Panc1 (cell line): ENCODE measurements around the gene SATB1. TPM values are rescaled to one million over a fixed set of nuclear protein-coding genes. Genes with fewer than 3 reads are reported as not detected.

Source experiments
- ATAC-seq: fragments of 200-7000 bp; cut with Tn5 transposase; 2 replicates; pipeline ENCODE4 v1.9.1; 2020; ENCODE audit warnings: mild to moderate bottlenecking, moderate library complexity
- BruUV-seq: library from RNA; stranded (reverse); fragments of 400-500 nt; replicated peaks from 2 replicates; lab custom pipeline; 2021; lab: Mats Ljungman, UMichigan
- CTCF ChIA-PET: fragments of 300-600 bp; sonication (Branson Sonifier 250); formaldehyde crosslinking; loops from one replicate; lab custom pipeline; 2022; ENCODE audit warnings: antibody characterized with exemption; lab: Charles Lee
- POLR2A ChIA-PET: fragments of 300-600 bp; sonication (Branson Sonifier 250); formaldehyde crosslinking; loops from one replicate; lab custom pipeline; 2022; ENCODE audit warnings: antibody characterized with exemption; lab: Charles Lee
- DNase-seq: peaks from one replicate; pipeline ENCODE4 v3.0.0-alpha.2; 2010; ENCODE audit warnings: low read depth, low spot score
- H3K27ac ChIP-seq: 2 replicates; pipeline ENCODE4 v1.5.1; 2011; ENCODE audit warnings: mild to moderate bottlenecking, low read length, inconsistent platforms
- H3K27me3 ChIP-seq: fragments of 200-500 bp; sonication (Bioruptor generic); 2 replicates; pipeline ENCODE4 v1.6.0; 2014; ENCODE audit warnings: low read length, inconsistent platforms; ENCODE audit not compliant: control insufficient read depth, insufficient read depth
- H3K36me3 ChIP-seq: fragments of 200-500 bp; sonication (Bioruptor generic); 2 replicates; pipeline ENCODE4 v1.5.1; 2014; ENCODE audit warnings: inconsistent platforms, mild to moderate bottlenecking, low read length, moderate library complexity; ENCODE audit not compliant: control insufficient read depth, insufficient read depth
- H3K4me1 ChIP-seq: 2 replicates; pipeline ENCODE4 v1.5.1; 2011; ENCODE audit warnings: inconsistent platforms, mild to moderate bottlenecking, low read length, moderate library complexity; ENCODE audit not compliant: control insufficient read depth, insufficient read depth
- H3K4me3 ChIP-seq, 2 experiments: 2 replicates each; pipeline ENCODE4 v1.5.1; 2011 to 2012; ENCODE audit warnings: low read depth in 2 of 2, low read length in 2 of 2, mild to moderate bottlenecking in 2 of 2, inconsistent platforms in 1 of 2, moderate library complexity in 1 of 2
- H3K9me3 ChIP-seq: fragments of 200-500 bp; sonication (Bioruptor generic); 2 replicates; pipeline ENCODE4 v1.5.1; 2014; ENCODE audit warnings: low read depth, mild to moderate bottlenecking, inconsistent platforms, low read length, moderate library complexity; ENCODE audit not compliant: control insufficient read depth, insufficient read depth
- CTCF ChIP-seq: fragments of 450-650 bp; IDR thresholded peaks from 2 replicates; pipeline ENCODE4 v1.5.1; 2017; ENCODE audit warnings: mild to moderate bottlenecking
- POLR2AphosphoS5 ChIP-seq: IDR thresholded peaks from 2 replicates; pipeline ENCODE4 v1.6.1; 2012; ENCODE audit warnings: mild to moderate bottlenecking, low read depth, low read length, moderate library complexity
- SIN3A ChIP-seq: IDR thresholded peaks from 2 replicates; pipeline ENCODE4 v1.6.1; 2012; ENCODE audit warnings: low read depth, mild to moderate bottlenecking, low read length, moderate library complexity, borderline replicate concordance; ENCODE audit not compliant: insufficient read depth
- TCF7L2 ChIP-seq: IDR thresholded peaks from 2 replicates; pipeline ENCODE4 v1.6.1; 2011; ENCODE audit warnings: mild to moderate bottlenecking, low read depth, low read length, inconsistent platforms
- in situ Hi-C: cut with HindIII; loops from 2 replicates; pipeline ENCODE4 v1.10.0; 2016; ENCODE audit warnings: low sequenced_read_pairs, low pct_unique_long_range_greater_than_20kb
- intact Hi-C: fragments of 100-400 bp; cut with micrococcal nuclease; formaldehyde crosslinking; loops from one replicate; pipeline ENCODE4 v1.10.0; 2022; ENCODE audit not compliant: unreplicated experiment
- total RNA-seq: library from RNA; stranded (reverse); gene quantifications from one replicate; pipeline ENCODE4 v1.2.1, GENCODE V29; 2021; ENCODE audit not compliant: unreplicated experiment
- TF ChIP-seq, protein P1 (sequence below), 2 experiments: IDR thresholded peaks; 2 replicates each; pipeline ENCODE4 v1.6.1; 2011 to 2012; ENCODE audit warnings: low read depth in 2 of 2, control low read depth in 1 of 2, low read length in 1 of 2, mild to moderate bottlenecking in 1 of 2, moderate library complexity in 1 of 2; ENCODE audit not compliant: insufficient read depth in 1 of 2

The SATB1 gene
- total RNA-seq, 1 experiment from 2014 or later: 0.31 TPM

DNA sequence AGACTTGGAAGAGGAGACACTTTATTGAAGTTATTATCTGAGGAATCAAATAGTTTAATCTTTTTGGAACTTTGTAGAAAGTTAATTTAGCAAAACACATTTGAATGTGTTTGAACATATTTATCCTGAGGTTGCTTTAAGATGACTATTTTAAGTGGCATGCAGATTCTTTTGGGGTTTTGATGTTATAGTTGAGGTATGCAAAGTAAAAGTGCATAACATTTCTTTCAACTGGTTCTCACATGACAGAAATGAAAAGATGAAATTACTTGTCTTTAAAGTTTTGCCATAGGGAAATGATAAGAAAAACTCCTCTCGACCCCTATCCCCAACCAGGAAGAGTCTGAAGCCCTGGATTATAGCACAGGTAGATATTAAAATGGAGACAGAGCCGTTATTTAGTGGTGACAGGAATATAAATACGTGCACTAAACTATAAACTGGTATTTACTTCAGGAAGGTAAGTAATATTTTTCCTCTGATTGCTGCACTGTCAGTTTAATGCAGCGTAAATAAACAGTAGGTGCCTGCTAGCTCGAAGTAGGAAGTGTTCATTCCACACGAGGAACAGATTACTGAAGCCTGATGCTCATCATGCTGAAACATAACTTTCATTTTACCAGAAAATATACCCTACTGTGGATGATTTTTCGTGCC lies 15.1 kb upstream of the SATB1 start:
- BruUV-seq: no TSS peak
- no peak for ATAC-seq
- H3K27me3 ChIP-seq: peaks cover 20% of the 10 kb centered on the region
- H3K27ac ChIP-seq: no peak overlapping the region
- no peak for DNase-seq
- no peaks in the 10 kb centered on the region for H3K4me1 ChIP-seq
- CTCF ChIA-PET: no interaction called here
- in situ Hi-C loops (no loop called here), intact Hi-C loops (no loop called here)
- POLR2A ChIA-PET: no interaction called here
- no peak overlapping the region for H3K4me3 ChIP-seq
- H3K36me3 ChIP-seq: no peaks in the 10 kb centered on the region
- H3K9me3 ChIP-seq: no peaks in the 10 kb centered on the region
- TF ChIP-seq SIN3A: no peak
- no peak for TF ChIP-seq TCF7L2
- no peak for TF ChIP-seq POLR2AphosphoS5
- TF ChIP-seq CTCF: no peak
- TF ChIP-seq, protein P1, sequence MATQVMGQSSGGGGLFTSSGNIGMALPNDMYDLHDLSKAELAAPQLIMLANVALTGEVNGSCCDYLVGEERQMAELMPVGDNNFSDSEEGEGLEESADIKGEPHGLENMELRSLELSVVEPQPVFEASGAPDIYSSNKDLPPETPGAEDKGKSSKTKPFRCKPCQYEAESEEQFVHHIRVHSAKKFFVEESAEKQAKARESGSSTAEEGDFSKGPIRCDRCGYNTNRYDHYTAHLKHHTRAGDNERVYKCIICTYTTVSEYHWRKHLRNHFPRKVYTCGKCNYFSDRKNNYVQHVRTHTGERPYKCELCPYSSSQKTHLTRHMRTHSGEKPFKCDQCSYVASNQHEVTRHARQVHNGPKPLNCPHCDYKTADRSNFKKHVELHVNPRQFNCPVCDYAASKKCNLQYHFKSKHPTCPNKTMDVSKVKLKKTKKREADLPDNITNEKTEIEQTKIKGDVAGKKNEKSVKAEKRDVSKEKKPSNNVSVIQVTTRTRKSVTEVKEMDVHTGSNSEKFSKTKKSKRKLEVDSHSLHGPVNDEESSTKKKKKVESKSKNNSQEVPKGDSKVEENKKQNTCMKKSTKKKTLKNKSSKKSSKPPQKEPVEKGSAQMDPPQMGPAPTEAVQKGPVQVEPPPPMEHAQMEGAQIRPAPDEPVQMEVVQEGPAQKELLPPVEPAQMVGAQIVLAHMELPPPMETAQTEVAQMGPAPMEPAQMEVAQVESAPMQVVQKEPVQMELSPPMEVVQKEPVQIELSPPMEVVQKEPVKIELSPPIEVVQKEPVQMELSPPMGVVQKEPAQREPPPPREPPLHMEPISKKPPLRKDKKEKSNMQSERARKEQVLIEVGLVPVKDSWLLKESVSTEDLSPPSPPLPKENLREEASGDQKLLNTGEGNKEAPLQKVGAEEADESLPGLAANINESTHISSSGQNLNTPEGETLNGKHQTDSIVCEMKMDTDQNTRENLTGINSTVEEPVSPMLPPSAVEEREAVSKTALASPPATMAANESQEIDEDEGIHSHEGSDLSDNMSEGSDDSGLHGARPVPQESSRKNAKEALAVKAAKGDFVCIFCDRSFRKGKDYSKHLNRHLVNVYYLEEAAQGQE (IDR thresholded peaks at IDR 0.05; ENCODE audit: insufficient read depth in 1 of 2, low read depth in 2 of 2, low read length in 1 of 2): no peak

DNA sequence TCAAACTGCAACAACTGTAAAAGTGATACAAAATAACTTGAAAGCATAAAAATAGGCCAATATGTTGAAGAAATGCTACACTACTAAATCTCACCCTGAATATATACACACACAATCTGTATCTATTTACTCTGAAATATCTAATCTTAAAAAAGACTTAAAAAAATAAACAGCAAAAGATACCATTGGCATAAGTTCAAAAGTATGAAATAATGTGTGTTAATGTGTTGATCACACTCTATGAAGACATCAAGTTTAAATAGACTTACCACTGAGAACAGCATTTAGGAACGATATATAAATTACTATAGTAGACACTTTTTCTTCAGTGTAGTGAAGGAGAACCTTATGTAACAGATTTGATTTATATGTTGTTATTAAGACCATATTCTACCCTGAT lies 14.1 kb upstream of the SATB1 start:
- TF ChIP-seq, protein P1 (IDR thresholded peaks at IDR 0.05; ENCODE audit: insufficient read depth in 1 of 2, low read depth in 2 of 2, low read length in 1 of 2): no peak
- TF ChIP-seq CTCF: no peak
- no peak for TF ChIP-seq POLR2AphosphoS5
- TF ChIP-seq TCF7L2: no peak
- no peak for TF ChIP-seq SIN3A
- DNase-seq (no peak), ATAC-seq (no peak)
- Histone ChIP-seq H3K4me1 (no peaks in the 10 kb centered on the region), H3K9me3 (no peaks in the 10 kb centered on the region), H3K27ac (no peak overlapping the region), H3K36me3 (no peaks in the 10 kb centered on the region), H3K27me3 (peaks cover 18% of the 10 kb centered on the region), H3K4me3 (no peak overlapping the region)
- ChIA-PET POLR2A (no interaction called here), CTCF (no interaction called here)
- intact Hi-C loops (no loop called here), in situ Hi-C loops (no loop called here)
- no TSS peak for BruUV-seq
